GM10266 (cell line): ENCODE data around the gene GART.

ENCODE experiments used
- DNase-seq: peaks from one replicate; pipeline ENCODE4 v3.0.0; 2012; ENCODE audit errors: extremely low spot score
- CTCF ChIP-seq: IDR thresholded peaks from 2 replicates; pipeline ENCODE4 v1.5.1; 2012; ENCODE audit warnings: mild to moderate bottlenecking, low read depth; ENCODE audit not compliant: control insufficient read depth, insufficient read depth; ENCODE audit errors: missing control alignments

The GART gene

DNA sequence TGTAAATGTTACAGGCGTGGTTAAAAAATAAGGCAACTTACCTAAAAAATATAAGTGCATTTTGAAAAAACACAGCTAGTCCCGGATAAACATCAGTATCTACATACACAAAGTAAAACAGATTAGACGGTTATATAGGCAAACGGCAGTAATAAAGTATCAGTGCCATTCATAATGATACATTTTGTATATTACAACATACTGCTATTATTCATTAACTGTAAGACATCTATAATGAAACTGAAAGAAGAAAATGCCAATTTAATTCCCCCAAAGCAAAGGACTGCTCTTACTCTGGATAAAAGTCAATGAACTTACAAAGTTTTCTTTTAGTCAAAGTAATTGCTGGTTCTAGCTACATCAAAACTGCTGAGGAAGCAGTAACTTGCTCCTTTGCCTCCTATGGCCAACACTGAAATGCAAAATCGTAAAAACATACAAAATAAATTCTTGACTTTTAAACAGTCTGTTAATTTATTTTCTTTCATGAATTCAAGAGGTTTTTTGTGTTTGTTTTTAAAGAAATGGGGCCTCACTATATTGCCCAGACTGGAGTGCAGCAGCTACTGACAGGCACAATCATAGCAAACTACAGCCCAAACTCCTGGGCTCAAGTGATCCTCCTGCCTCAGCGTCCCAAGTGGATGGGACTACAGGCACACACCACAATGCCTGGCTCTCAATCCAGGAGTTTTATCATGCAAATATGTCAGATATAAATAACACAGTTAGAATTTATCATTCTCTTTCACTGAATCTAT lies 86.1 kb downstream of the GART start:
- TF ChIP-seq CTCF = no peak
- no peak for DNase-seq
